Prostate gland (tissue), 2 donors: ENCODE measurements around the gene SNAI3. TPM values are rescaled to one million over a fixed set of nuclear protein-coding genes. Genes with fewer than 3 reads are reported as not detected.

Source experiments
- DNase-seq: peaks from one replicate; pipeline ENCODE4 v3.0.0-alpha.2; 2019; ENCODE audit warnings: low spot score
- H3K27ac ChIP-seq, 2 donors: fragments of 200-600 bp; sonication (generic); 2 replicates each; pipeline ENCODE4 v1.5.1; 2017 to 2019
- H3K27me3 ChIP-seq: fragments of 200-600 bp; sonication (generic); replicated peaks from 2 replicates; pipeline ENCODE4 v1.5.1; 2019; ENCODE audit not compliant: insufficient read depth
- H3K36me3 ChIP-seq, 2 donors: fragments of 200-600 bp; sonication (generic); 1 replicate in 1 of 2; 2 replicates in 1 of 2; pipeline versions ENCODE4 v1.5.1 to v1.8.1; 2017 to 2019
- H3K4me1 ChIP-seq: fragments of 200-600 bp; sonication (generic); replicated peaks from 2 replicates; pipeline ENCODE4 v1.5.1; 2019
- H3K4me3 ChIP-seq, 2 donors: fragments of 200-600 bp; sonication (generic); 2 replicates each; pipeline ENCODE4 v1.5.1; 2017 to 2019
- H3K9me3 ChIP-seq: fragments of 200-600 bp; sonication (generic); 2 replicates; pipeline ENCODE4 v1.5.1; 2017
- POLR2A ChIP-seq: fragments of 450-650 bp; IDR thresholded peaks from one replicate; pipeline ENCODE4 v1.6.1; 2016; ENCODE audit warnings: antibody characterized with exemption, mild to moderate bottlenecking
- POLR2AphosphoS5 ChIP-seq: sonication (generic); formaldehyde crosslinking; IDR thresholded peaks from one replicate; pipeline ENCODE4 v1.6.1; 2017; ENCODE audit warnings: antibody characterized with exemption
- WGBS: methylation state at CpG from one replicate; pipeline ENCODE4 v1.1.5; 2018; 5-methylcytosine and 5-hydroxymethylcytosine counted together
- intact Hi-C: fragments of 100-400 bp; cut with DNase I; formaldehyde crosslinking; loops from one replicate; pipeline ENCODE4 v1.14.2; 2022
- total RNA-seq, 2 donors: library from RNA; depleted of rRNA; stranded (reverse); fragments of >200 nt; gene quantifications; one replicate each; pipeline ENCODE4 v1.1.0, GENCODE V29; 2016
- TF ChIP-seq, protein P1 (sequence below), 4 experiments: fragments of 200-600 bp in 2 of 4; fragments of 450-650 bp in 2 of 4; sonication (generic) in 2 of 4; IDR thresholded peaks; 1 replicate in 3 of 4; 2 replicates in 1 of 4; pipeline ENCODE4 v1.5.1; 2016 to 2019; ENCODE audit warnings: antibody characterized with exemption in 4 of 4, mild to moderate bottlenecking in 2 of 4, moderate library complexity in 2 of 4

SNAI3 gene
- total RNA-seq, 2 donors from 2014 or later: 0.46 to 2.8 TPM

DNA sequence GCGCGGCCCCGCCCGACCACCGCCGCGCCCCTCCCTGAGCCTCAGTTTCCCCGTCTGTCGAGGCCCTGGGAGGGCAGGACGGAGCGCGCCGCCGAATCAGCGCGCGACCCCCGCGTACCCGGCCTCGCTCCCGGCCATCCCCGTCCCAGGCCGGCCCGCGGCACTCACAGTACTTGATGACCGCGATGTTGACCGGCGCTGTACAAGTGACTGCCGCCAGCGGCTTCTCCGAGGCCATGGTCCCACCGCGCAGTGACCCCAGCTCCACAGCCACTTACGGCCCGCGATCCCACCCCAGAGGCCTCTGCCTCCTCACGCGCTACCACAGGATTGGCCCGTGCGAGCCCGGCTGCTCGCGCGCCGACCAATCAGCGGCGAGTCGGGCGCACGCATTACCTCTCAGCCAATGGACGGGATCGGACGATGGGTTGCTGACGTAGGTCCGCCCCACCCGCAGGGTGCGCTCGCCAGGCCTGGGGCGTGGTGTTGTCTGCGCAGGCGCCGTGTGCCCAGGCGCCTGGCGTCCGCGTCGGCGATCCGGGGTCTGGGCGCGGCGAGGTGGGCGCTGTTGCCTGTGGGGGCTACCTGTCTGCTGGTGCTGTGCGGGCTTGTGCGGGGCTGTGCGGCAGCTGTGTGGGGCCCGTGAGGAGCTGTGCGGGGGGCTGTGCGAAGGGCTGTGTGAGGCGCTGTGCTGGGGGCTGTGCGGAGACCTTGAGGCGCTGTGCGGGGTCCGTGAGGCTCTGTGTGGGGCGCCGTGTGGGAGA, 23.3 kb downstream of the SNAI3 start, which contains the start of gene MVD:
Gene MVD (minus strand): TSS at position 249 of the 764 bp plus-strand sequence. CDS start 11 bp downstream, at position 238.
- intact Hi-C loops: loop anchor here (2.0 kb wide), 1 partner anchor 92 kb away; the partner anchor contains the start of gene ZC3H18
- Histone ChIP-seq H3K36me3 (no peaks in the 10 kb centered on the region), H3K4me3 (peak within 1 kb of the TSS; percentile 67 to 91), H3K27me3 (no peaks in the 10 kb centered on the region), H3K9me3 (no peaks in the 10 kb centered on the region), H3K4me1 (no peaks in the 10 kb centered on the region), H3K27ac (peak within 1 kb of the TSS; percentile 71 to 88)
- peak; percentile 97 for DNase-seq
- under 1% methylated on average over 57 of the region's 88 CpGs for WGBS
- TF ChIP-seq, protein P1, sequence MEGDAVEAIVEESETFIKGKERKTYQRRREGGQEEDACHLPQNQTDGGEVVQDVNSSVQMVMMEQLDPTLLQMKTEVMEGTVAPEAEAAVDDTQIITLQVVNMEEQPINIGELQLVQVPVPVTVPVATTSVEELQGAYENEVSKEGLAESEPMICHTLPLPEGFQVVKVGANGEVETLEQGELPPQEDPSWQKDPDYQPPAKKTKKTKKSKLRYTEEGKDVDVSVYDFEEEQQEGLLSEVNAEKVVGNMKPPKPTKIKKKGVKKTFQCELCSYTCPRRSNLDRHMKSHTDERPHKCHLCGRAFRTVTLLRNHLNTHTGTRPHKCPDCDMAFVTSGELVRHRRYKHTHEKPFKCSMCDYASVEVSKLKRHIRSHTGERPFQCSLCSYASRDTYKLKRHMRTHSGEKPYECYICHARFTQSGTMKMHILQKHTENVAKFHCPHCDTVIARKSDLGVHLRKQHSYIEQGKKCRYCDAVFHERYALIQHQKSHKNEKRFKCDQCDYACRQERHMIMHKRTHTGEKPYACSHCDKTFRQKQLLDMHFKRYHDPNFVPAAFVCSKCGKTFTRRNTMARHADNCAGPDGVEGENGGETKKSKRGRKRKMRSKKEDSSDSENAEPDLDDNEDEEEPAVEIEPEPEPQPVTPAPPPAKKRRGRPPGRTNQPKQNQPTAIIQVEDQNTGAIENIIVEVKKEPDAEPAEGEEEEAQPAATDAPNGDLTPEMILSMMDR (IDR thresholded peaks at IDR 0.05): peak in 1 of 4 experiments; percentile 17
- TF ChIP-seq POLR2AphosphoS5: peak; percentile 98
- peak; percentile 89 for TF ChIP-seq POLR2A

DNA sequence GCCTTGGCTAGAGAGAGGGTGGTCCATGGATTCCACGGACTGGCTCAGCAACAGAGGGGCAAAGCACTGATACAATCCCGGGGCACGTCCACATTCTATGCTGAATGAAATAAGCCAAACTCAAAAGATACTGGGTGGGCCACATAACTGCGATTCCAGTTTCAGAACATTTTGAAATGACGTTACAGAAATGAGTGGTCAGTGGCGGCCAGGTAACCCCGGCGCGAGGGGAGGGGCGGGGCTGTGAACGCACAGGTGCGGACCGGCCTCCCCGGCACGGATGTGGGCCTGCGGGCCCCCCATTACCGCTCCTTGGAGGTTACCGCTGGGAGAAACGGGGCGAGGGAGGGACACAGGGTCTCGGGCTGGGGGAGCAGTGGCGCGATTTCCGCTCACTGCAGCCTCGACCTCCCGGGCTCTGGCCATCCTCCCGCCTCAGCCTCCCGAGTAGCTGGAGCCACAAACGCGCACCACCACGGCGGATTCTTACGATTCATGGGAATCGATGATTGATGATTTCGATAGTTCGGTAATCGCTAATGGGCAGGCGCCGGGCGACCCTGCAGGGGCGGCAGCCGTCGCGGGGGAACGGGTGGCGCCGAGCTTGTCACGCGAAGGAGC, 24.0 kb downstream of the SNAI3 start:
- DNase-seq: no peak
- peak overlapping the region; percentile 71 to 88 for H3K27ac ChIP-seq
- intact Hi-C loops: loop anchor here (2.0 kb wide), 1 partner anchor 92 kb away; the partner anchor contains the start of gene ZC3H18
- H3K36me3 ChIP-seq: no peaks in the 10 kb centered on the region
- TF ChIP-seq, protein P1 (IDR thresholded peaks at IDR 0.05): no peak
- TF ChIP-seq POLR2AphosphoS5: no peak
- TF ChIP-seq POLR2A: no peak
- H3K4me3 ChIP-seq: peak overlapping the region; percentile 67 to 91
- 1% methylated on average over 33 of the region's 49 CpGs for WGBS
- H3K4me1 ChIP-seq: no peaks in the 10 kb centered on the region
- no peaks in the 10 kb centered on the region for H3K27me3 ChIP-seq
- no peaks in the 10 kb centered on the region for H3K9me3 ChIP-seq

DNA sequence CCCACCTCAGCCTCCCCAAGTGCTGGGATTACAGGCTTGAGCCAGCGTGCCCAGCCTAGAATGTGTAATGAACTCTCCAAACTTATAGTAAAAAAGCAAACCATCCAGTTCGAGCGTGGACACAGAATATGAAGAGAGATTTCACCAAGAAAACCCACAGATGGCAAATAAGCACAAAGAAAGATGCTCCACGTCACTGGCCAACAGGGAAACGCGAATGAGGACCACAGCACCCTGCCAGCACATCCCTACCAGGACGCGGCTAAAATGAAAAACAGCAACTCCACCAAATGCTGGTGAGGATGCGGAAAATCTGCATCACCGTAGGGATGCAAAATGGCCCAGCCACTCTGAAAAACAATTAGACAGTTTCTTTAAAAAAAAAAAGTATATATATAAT, 24.8 kb downstream of the SNAI3 start:
- Histone ChIP-seq H3K27me3 (no peaks in the 10 kb centered on the region), H3K27ac (no peak overlapping the region), H3K4me1 (no peaks in the 10 kb centered on the region), H3K4me3 (no peak overlapping the region), H3K9me3 (no peaks in the 10 kb centered on the region), H3K36me3 (no peaks in the 10 kb centered on the region)
- 82% methylated on average over 10 of the region's 10 CpGs for WGBS
- TF ChIP-seq, protein P1 (IDR thresholded peaks at IDR 0.05): no peak
- no peak for TF ChIP-seq POLR2A
- TF ChIP-seq POLR2AphosphoS5: no peak
- DNase-seq: no peak
- intact Hi-C loops: no loop called here

DNA sequence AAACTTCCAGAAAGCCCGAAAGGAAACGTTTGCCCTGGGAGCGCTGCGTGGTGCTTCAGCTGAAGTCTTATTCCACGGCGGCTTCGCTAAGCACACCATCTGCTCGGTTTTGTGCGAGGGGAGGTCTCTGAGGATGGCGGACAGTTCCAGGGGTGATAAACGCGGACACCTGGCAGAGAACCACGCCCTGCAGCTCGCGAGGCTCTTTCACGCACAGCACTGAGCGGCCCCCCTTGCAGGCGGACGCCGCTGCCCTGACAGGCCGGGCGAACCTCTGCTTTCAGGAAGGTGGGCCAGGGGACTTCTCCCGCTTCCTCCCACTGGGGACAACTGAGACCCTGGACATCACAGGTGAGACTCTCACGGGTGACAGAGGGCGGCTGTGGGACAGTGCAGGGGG, 27.1 kb downstream of the SNAI3 start:
- Histone ChIP-seq H3K4me3 (no peak overlapping the region), H3K9me3 (no peaks in the 10 kb centered on the region), H3K4me1 (no peaks in the 10 kb centered on the region), H3K36me3 (peaks cover 0 to 5% of the 10 kb centered on the region in 2 donors), H3K27me3 (no peaks in the 10 kb centered on the region), H3K27ac (no peak overlapping the region)
- intact Hi-C loops: no loop called here
- DNase-seq: no peak
- TF ChIP-seq, protein P1 (IDR thresholded peaks at IDR 0.05): no peak
- TF ChIP-seq POLR2AphosphoS5 (no peak), POLR2A (no peak)
- WGBS: 93% methylated on average over 25 of the region's 25 CpGs
